ENCODE data around the gene MCC. TPM values are rescaled to one million over a fixed set of nuclear protein-coding genes. Genes with fewer than 3 reads are reported as not detected.

The MCC gene
- total RNA-seq, 1 donor from 2014 or later = 20.6 TPM

- Histone ChIP-seq H3K27me3 (ENCODE audit: low read depth) (no peaks in the 10 kb centered on the region), H3K36me3 (no peaks in the 10 kb centered on the region), H3K4me3 (no peak overlapping the region), H3K4me1 (no peaks in the 10 kb centered on the region), H3K9me3 (no peaks in the 10 kb centered on the region), H3K27ac (no peak overlapping the region)
- no peak for ATAC-seq
- intact Hi-C loops (cut with DNase I) = no loop called here
- no peak for DNase-seq
- TF ChIP-seq CTCF (IDR thresholded peaks at IDR 0.05) = no peak
Observed at GRCh38 chr5:113435575-113435974, 52.7 kb downstream of the MCC start.

- DNase-seq = no peak
- Histone ChIP-seq H3K4me3 (no peak within 1 kb of the TSS), H3K4me1 (no peaks in the 10 kb centered on the region), H3K27me3 (ENCODE audit: low read depth) (no peaks in the 10 kb centered on the region), H3K27ac (no peak within 1 kb of the TSS), H3K36me3 (no peaks in the 10 kb centered on the region), H3K9me3 (no peaks in the 10 kb centered on the region)
- intact Hi-C loops (cut with DNase I) = no loop called here
- no peak for TF ChIP-seq CTCF (IDR thresholded peaks at IDR 0.05)
- no peak for ATAC-seq
Observed at GRCh38 chr5:113434889-113435288, 53.4 kb downstream of the MCC start, which contains the start of gene TSSK1B. Gene TSSK1B (minus strand): TSS chr5:113434989. CDS start chr5:113434839, 150 bp downstream.

GRCh38 chr5:113433862-113434612 is 54.2 kb downstream of the MCC start:
- no peak for TF ChIP-seq CTCF (IDR thresholded peaks at IDR 0.05)
- ATAC-seq (no peak), DNase-seq (peak; percentile 41)

GRCh38 chr5:113433071-113433470 is 55.2 kb downstream of the MCC start:
- Histone ChIP-seq H3K27ac (no peak overlapping the region), H3K27me3 (ENCODE audit: low read depth) (no peaks in the 10 kb centered on the region), H3K4me3 (no peak overlapping the region), H3K4me1 (no peaks in the 10 kb centered on the region), H3K36me3 (no peaks in the 10 kb centered on the region), H3K9me3 (no peaks in the 10 kb centered on the region)
- DNase-seq (no peak), ATAC-seq (no peak)
- no peak for TF ChIP-seq CTCF (IDR thresholded peaks at IDR 0.05)
- intact Hi-C loops (cut with DNase I) = no loop called here

More at GRCh38 chr5:113433862-113434612, 54.2 kb downstream of the MCC start:
- Histone ChIP-seq H3K36me3 (no peaks in the 10 kb centered on the region), H3K27ac (no peak overlapping the region), H3K9me3 (no peaks in the 10 kb centered on the region), H3K4me1 (no peaks in the 10 kb centered on the region), H3K4me3 (no peak overlapping the region), H3K27me3 (ENCODE audit: low read depth) (no peaks in the 10 kb centered on the region)
- intact Hi-C loops (cut with DNase I) = no loop called here

GRCh38 chr5:113427871-113428574 is 60.2 kb downstream of the MCC start:
- ATAC-seq (no peak), DNase-seq (no peak)
- H3K27ac ChIP-seq = no peak overlapping the region
- no peaks in the 10 kb centered on the region for H3K36me3 ChIP-seq
- intact Hi-C loops (cut with DNase I) = no loop called here
- no peaks in the 10 kb centered on the region for H3K9me3 ChIP-seq
- H3K4me3 ChIP-seq = no peak overlapping the region
- H3K27me3 ChIP-seq (ENCODE audit: low read depth) = no peaks in the 10 kb centered on the region
- TF ChIP-seq CTCF (IDR thresholded peaks at IDR 0.05) = no peak
- H3K4me1 ChIP-seq = no peaks in the 10 kb centered on the region
